IPS DF 6.9 (cell line): ENCODE measurements around the gene S100A4.
"Not testable (repeated sequence)": the region's sequence is repeated elsewhere in the genome, so short reads cannot be mapped to it uniquely, and the experiment has no call there.

Experiments used
- DNase-seq: peaks from one replicate; pipeline ENCODE4 v3.0.0-alpha.2; 2013; ENCODE audit warnings: low read depth, low spot score
- H3K27ac ChIP-seq: one replicate; pipeline ENCODE4 v1.5.1; 2013; ENCODE audit warnings: low read length, control low read depth
- H3K27me3 ChIP-seq: 2 replicates; pipeline ENCODE4 v1.6.1; 2013; ENCODE audit warnings: mild to moderate bottlenecking, low read length; ENCODE audit not compliant: control insufficient read depth, insufficient read depth
- H3K36me3 ChIP-seq: 2 replicates; pipeline ENCODE4 v1.6.1; 2013; ENCODE audit warnings: low read length; ENCODE audit not compliant: control insufficient read depth, insufficient read depth
- H3K4me1 ChIP-seq: 2 replicates; pipeline ENCODE4 v1.6.1; 2013; ENCODE audit warnings: low read length; ENCODE audit not compliant: control insufficient read depth, insufficient read depth
- H3K4me3 ChIP-seq: 2 replicates; pipeline ENCODE4 v1.5.1; 2013; ENCODE audit warnings: mild to moderate bottlenecking, low read length
- H3K9me3 ChIP-seq: 2 replicates; pipeline ENCODE4 v1.6.1; 2013; ENCODE audit warnings: low read length, inconsistent platforms; ENCODE audit not compliant: control insufficient read depth, insufficient read depth
- WGBS: extraction: QIAGEN DNeasy Blood & Tissue Kit; methylation state at CpG from one replicate; pipeline ENCODE4 v1.1.7; 2013; ENCODE audit warnings: mixed read lengths, missing lambda C conversion rate; ENCODE audit not compliant: insufficient read length, insufficient coverage; 5-methylcytosine and 5-hydroxymethylcytosine counted together

The S100A4 gene

GRCh38 chr1:153568367-153569099 is 22.9 kb upstream of the S100A4 start:
- no CpG with 5 or more reads among the region's 25 CpGs for WGBS
- no peaks in the 10 kb centered on the region for H3K36me3 ChIP-seq
- no peak overlapping the region for H3K27ac ChIP-seq
- no peaks in the 10 kb centered on the region for H3K27me3 ChIP-seq
- DNase-seq, result peak; percentile 87
- H3K9me3 ChIP-seq, result no peaks in the 10 kb centered on the region
- no peak overlapping the region for H3K4me3 ChIP-seq
- peaks cover 17% of the 10 kb centered on the region for H3K4me1 ChIP-seq

GRCh38 chr1:153567621-153568366 is 22.2 kb upstream of the S100A4 start:
- Histone ChIP-seq H3K27ac (no peak overlapping the region), H3K27me3 (no peaks in the 10 kb centered on the region), H3K9me3 (no peaks in the 10 kb centered on the region), H3K4me1 (peaks cover 17% of the 10 kb centered on the region), H3K4me3 (no peak overlapping the region), H3K36me3 (no peaks in the 10 kb centered on the region)
- WGBS, result no CpG with 5 or more reads among the region's 22 CpGs
- no peak for DNase-seq

- WGBS, result no CpG with 5 or more reads among the region's 16 CpGs
- Histone ChIP-seq H3K27me3 (no peaks in the 10 kb centered on the region), H3K36me3 (no peaks in the 10 kb centered on the region), H3K27ac (no peak overlapping the region), H3K9me3 (no peaks in the 10 kb centered on the region), H3K4me3 (no peak overlapping the region), H3K4me1 (peaks cover 17% of the 10 kb centered on the region)
- DNase-seq, result peak; percentile 74
Measured at GRCh38 chr1:153566414-153567371, 21.1 kb upstream of the S100A4 start.

- no peak for DNase-seq
- Histone ChIP-seq H3K4me1 (peaks cover 17% of the 10 kb centered on the region), H3K4me3 (no peak within 1 kb of the TSS), H3K27ac (no peak within 1 kb of the TSS), H3K27me3 (no peaks in the 10 kb centered on the region), H3K9me3 (no peaks in the 10 kb centered on the region), H3K36me3 (no peaks in the 10 kb centered on the region)
- no CpG with 5 or more reads among the region's 8 CpGs for WGBS
Measured at GRCh38 chr1:153565529-153566374, 20.1 kb upstream of the S100A4 start, which contains the start of gene S100A2. Gene S100A2 (minus strand): TSS chr1:153565844. CDS start chr1:153563877, 1,967 bp downstream.

- H3K9me3 ChIP-seq, result no peaks in the 10 kb centered on the region
- H3K27me3 ChIP-seq, result no peaks in the 10 kb centered on the region
- no peaks in the 10 kb centered on the region for H3K36me3 ChIP-seq
- H3K4me1 ChIP-seq, result peaks cover 17% of the 10 kb centered on the region
- WGBS, result no CpG with 5 or more reads among the region's 7 CpGs
- no peak overlapping the region for H3K4me3 ChIP-seq
- DNase-seq, result no peak
- H3K27ac ChIP-seq, result no peak overlapping the region
Measured at GRCh38 chr1:153563991-153564390, 18.4 kb upstream of the S100A4 start.

- Histone ChIP-seq H3K4me1 (peaks cover 17% of the 10 kb centered on the region), H3K27ac (no peak overlapping the region)
- WGBS, result no CpG with 5 or more reads among the region's 6 CpGs
Measured at GRCh38 chr1:153563483-153563901, 17.9 kb upstream of the S100A4 start.

GRCh38 chr1:153562021-153562420 is 16.4 kb upstream of the S100A4 start:
- H3K9me3 ChIP-seq, H3K27me3 ChIP-seq, H3K4me1 ChIP-seq, H3K36me3 ChIP-seq, H3K27ac ChIP-seq, H3K4me3 ChIP-seq, DNase-seq: not testable (repeated sequence)
- WGBS, result no CpG with 5 or more reads among the region's 3 CpGs

More at GRCh38 chr1:153563483-153563901, 17.9 kb upstream of the S100A4 start:
- no peak for DNase-seq
- Histone ChIP-seq H3K27me3 (no peaks in the 10 kb centered on the region), H3K9me3 (no peaks in the 10 kb centered on the region), H3K4me3 (no peak overlapping the region), H3K36me3 (no peaks in the 10 kb centered on the region)

- no CpG with 5 or more reads among the region's 3 CpGs for WGBS
- Histone ChIP-seq H3K27ac (no peak overlapping the region), H3K9me3 (no peaks in the 10 kb centered on the region)
Measured at GRCh38 chr1:153561466-153561985, 15.9 kb upstream of the S100A4 start.

GRCh38 chr1:153560771-153561465 is 15.3 kb upstream of the S100A4 start:
- DNase-seq, result no peak
- WGBS, result no CpG with 5 or more reads among the region's 10 CpGs
- Histone ChIP-seq H3K36me3 (no peaks in the 10 kb centered on the region), H3K4me1 (peaks cover 4% of the 10 kb centered on the region; the same call in 1 of the 2 replicates), H3K27me3 (no peaks in the 10 kb centered on the region), H3K4me3 (no peak overlapping the region), H3K9me3 (no peaks in the 10 kb centered on the region), H3K27ac (no peak overlapping the region)

More at GRCh38 chr1:153561466-153561985, 15.9 kb upstream of the S100A4 start:
- Histone ChIP-seq H3K27me3 (no peaks in the 10 kb centered on the region), H3K4me3 (no peak overlapping the region), H3K36me3 (no peaks in the 10 kb centered on the region), H3K4me1 (peaks cover 6% of the 10 kb centered on the region)
- DNase-seq, result no peak
